ENCODE results near the gene IGF2BP2. TPM values are rescaled to one million over a fixed set of nuclear protein-coding genes. Genes with fewer than 3 reads are reported as not detected.
A peak's percentile ranks its signal among the peaks of the same experiment; 100 is the strongest.

The IGF2BP2 gene
- total RNA-seq, 4 donors from 2014 or later, result 3.0 to 13.8 (median 6.8) TPM

- Histone ChIP-seq H3K27me3 (peaks cover 0 to under 1% (median 0%) of the 10 kb centered on the region in 4 donors), H3K27ac (peak overlapping the region; percentile 24 to 86 (median 70)), H3K4me1 (peaks cover 6 to 57% (median 42%) of the 10 kb centered on the region in 3 donors), H3K4me3 (peak overlapping the region in 1 of 4 donors; percentile 40), H3K9me3 (no peaks in the 10 kb centered on the region), H3K36me3 (no peaks in the 10 kb centered on the region)
- 41 to 45% methylated on average over 4 to 12 of the region's 18 CpGs for WGBS, 2 donors
- no peak for DNase-seq
- intact Hi-C loops (cut with DNase I), result loop anchor here (10.0 kb wide), 1 partner anchor 105 kb away; no protein-coding TSS in a partner anchor
- TF ChIP-seq POLR2A (IDR thresholded peaks at IDR 0.05), result no peak
- peak; percentile 65 to 97 (median 96) for TF ChIP-seq CTCF (IDR thresholded peaks at IDR 0.05)
These were observed 164.6 kb downstream of the IGF2BP2 start for GRCh38 chr3:185659942-185660921.

GRCh38 chr3:185658943-185659342 lies 165.9 kb downstream of the IGF2BP2 start:
- intact Hi-C loops (cut with DNase I), result no loop called here
- peaks cover 6 to 58% (median 42%) of the 10 kb centered on the region in 3 donors for H3K4me1 ChIP-seq
- WGBS, 2 donors, result 50 to 71% methylated on average over 1 of the region's 1 CpG
- H3K27me3 ChIP-seq, result no peaks in the 10 kb centered on the region
- H3K9me3 ChIP-seq, result no peaks in the 10 kb centered on the region
- TF ChIP-seq POLR2A (IDR thresholded peaks at IDR 0.05) (no peak), CTCF (IDR thresholded peaks at IDR 0.05) (no peak)
- peak overlapping the region; percentile 49 to 92 (median 74) for H3K27ac ChIP-seq
- H3K36me3 ChIP-seq, result no peaks in the 10 kb centered on the region
- DNase-seq, result no peak
- no peak overlapping the region for H3K4me3 ChIP-seq

GRCh38 chr3:185658504-185658912 lies 166.3 kb downstream of the IGF2BP2 start:
- TF ChIP-seq POLR2A (IDR thresholded peaks at IDR 0.05) (no peak), CTCF (IDR thresholded peaks at IDR 0.05) (no peak)
- no peak overlapping the region for H3K4me3 ChIP-seq
- H3K27ac ChIP-seq, result peak overlapping the region; percentile 58 to 92 (median 84)
- no peaks in the 10 kb centered on the region for H3K36me3 ChIP-seq
- intact Hi-C loops (cut with DNase I), result no loop called here
- H3K27me3 ChIP-seq, result no peaks in the 10 kb centered on the region
- H3K4me1 ChIP-seq, result peaks cover 6 to 58% (median 42%) of the 10 kb centered on the region in 3 donors
- no peaks in the 10 kb centered on the region for H3K9me3 ChIP-seq
- DNase-seq, result no peak
- 13 to 21% methylated on average over 7 to 8 of the region's 8 CpGs for WGBS, 2 donors

GRCh38 chr3:185657691-185658503 lies 166.9 kb downstream of the IGF2BP2 start:
- Histone ChIP-seq H3K36me3 (no peaks in the 10 kb centered on the region), H3K4me1 (peaks cover 6 to 58% (median 42%) of the 10 kb centered on the region in 3 donors), H3K4me3 (no peak overlapping the region), H3K27ac (peak overlapping the region; percentile 58 to 92 (median 84)), H3K9me3 (no peaks in the 10 kb centered on the region), H3K27me3 (no peaks in the 10 kb centered on the region)
- intact Hi-C loops (cut with DNase I), result no loop called here
- WGBS, 2 donors, result 72 to 89% methylated on average over 9 to 11 of the region's 15 CpGs
- TF ChIP-seq CTCF (IDR thresholded peaks at IDR 0.05), result no peak
- no peak for TF ChIP-seq POLR2A (IDR thresholded peaks at IDR 0.05)
- DNase-seq, result no peak

All from esophagus squamous epithelium (tissue), 5 donors.